Breast epithelium (tissue), 4 donors: Measurements from ENCODE around the gene PXN. TPM values are rescaled to one million over a fixed set of nuclear protein-coding genes. Genes with fewer than 3 reads are reported as not detected.
"Not testable (repeated sequence)": the region's sequence is repeated elsewhere in the genome, so short reads cannot be mapped to it uniquely, and the experiment has no call there.

Source experiments
- DNase-seq, 2 donors: peaks; one replicate each; pipeline ENCODE4 v3.0.0-alpha.2; 2019; ENCODE audit warnings: low spot score in 2 of 2
- H3K27ac ChIP-seq, 2 donors: fragments of 200-600 bp; sonication (generic) in 1 of 2; one replicate each; pipeline ENCODE4 v1.5.1; 2016 to 2019; ENCODE audit warnings: mild to moderate bottlenecking in 1 of 2
- H3K27me3 ChIP-seq, 2 donors: fragments of 200-600 bp; sonication (generic) in 1 of 2; one replicate each; pipeline versions ENCODE4 v1.5.1 to v1.6.0; 2017 to 2019; ENCODE audit warnings: control low read depth in 1 of 2, mild to moderate bottlenecking in 1 of 2
- H3K36me3 ChIP-seq: fragments of 200-600 bp; one replicate; pipeline ENCODE4 v1.5.1; 2019
- H3K4me1 ChIP-seq, 2 donors: fragments of 200-600 bp; sonication (generic); one replicate each; pipeline ENCODE4 v1.5.1; 2016 to 2019; ENCODE audit warnings: control low read depth in 1 of 2
- H3K4me3 ChIP-seq, 3 donors: fragments of 200-600 bp; sonication (generic); 1 replicate in 2 of 3; 2 replicates in 1 of 3; pipeline ENCODE4 v1.5.1; 2016 to 2019; ENCODE audit warnings: mild to moderate bottlenecking in 3 of 3, moderate library complexity in 2 of 3
- H3K9me3 ChIP-seq, 2 donors: fragments of 200-600 bp; sonication (generic) in 1 of 2; one replicate each; pipeline ENCODE4 v1.5.1; 2016 to 2019; ENCODE audit warnings: control low read depth in 1 of 2
- POLR2A ChIP-seq: fragments of 450-650 bp; IDR thresholded peaks from one replicate; pipeline ENCODE4 v1.6.1; 2016; ENCODE audit warnings: antibody characterized with exemption, mild to moderate bottlenecking, moderate library complexity
- POLR2AphosphoS5 ChIP-seq, 3 donors: sonication (generic); formaldehyde crosslinking; IDR thresholded peaks; one replicate each; pipeline ENCODE4 v1.6.1; 2017; ENCODE audit warnings: antibody characterized with exemption in 3 of 3
- intact Hi-C: fragments of 100-400 bp; cut with DNase I; formaldehyde crosslinking; loops from one replicate; pipeline ENCODE4 v1.15.1; 2023; ENCODE audit warnings: low total_unique reads
- total RNA-seq, 3 donors: library from RNA; depleted of rRNA; stranded (reverse); fragments of >200 nt; gene quantifications; one replicate each; pipeline ENCODE4 v1.1.0, GENCODE V29; 2016
- TF ChIP-seq, protein P1 (sequence below), 3 donors: fragments of 450-650 bp; IDR thresholded peaks; one replicate each; pipeline ENCODE4 v1.5.1; 2016 to 2017; ENCODE audit warnings: antibody characterized with exemption in 3 of 3, mild to moderate bottlenecking in 3 of 3, moderate library complexity in 3 of 3

The PXN gene
- total RNA-seq, 3 donors from 2014 or later = 44.8 to 74.1 (median 53.9) TPM

DNA sequence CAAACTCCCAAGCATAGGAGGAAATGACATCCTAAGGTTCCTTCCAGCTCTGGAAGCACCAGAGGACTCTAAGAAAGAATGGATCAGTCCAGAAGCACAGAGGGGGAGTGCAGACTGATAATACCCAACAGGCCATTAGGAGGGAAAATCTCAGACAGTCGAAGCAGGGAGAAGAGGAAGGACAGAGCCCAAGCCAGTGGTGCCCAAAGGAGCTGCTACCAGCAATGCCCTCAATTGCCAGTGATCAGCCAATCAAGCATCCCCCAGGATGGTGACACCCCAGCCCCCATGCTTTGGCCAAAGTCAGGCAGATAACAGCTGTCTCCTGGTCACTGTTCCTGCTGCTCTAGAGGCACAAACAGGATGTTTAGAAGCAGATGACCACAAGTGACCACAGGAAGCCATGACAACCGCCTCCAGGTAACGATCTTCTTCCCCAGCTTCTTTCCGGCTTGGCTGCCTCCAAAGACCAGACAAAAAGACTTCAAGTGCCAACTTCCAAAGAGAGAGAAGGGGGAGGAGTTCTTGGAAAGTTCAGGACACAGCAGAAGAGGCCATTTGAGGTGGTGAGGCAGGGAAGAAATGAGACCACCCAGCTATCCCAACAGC is 16.2 kb downstream of the PXN start:
- peak overlapping the region; percentile 78 to 90 for H3K27ac ChIP-seq
- intact Hi-C loops = no loop called here
- TF ChIP-seq POLR2A (no peak), POLR2AphosphoS5 (IDR thresholded peaks at IDR 0.05) (no peak)
- TF ChIP-seq, protein P1, sequence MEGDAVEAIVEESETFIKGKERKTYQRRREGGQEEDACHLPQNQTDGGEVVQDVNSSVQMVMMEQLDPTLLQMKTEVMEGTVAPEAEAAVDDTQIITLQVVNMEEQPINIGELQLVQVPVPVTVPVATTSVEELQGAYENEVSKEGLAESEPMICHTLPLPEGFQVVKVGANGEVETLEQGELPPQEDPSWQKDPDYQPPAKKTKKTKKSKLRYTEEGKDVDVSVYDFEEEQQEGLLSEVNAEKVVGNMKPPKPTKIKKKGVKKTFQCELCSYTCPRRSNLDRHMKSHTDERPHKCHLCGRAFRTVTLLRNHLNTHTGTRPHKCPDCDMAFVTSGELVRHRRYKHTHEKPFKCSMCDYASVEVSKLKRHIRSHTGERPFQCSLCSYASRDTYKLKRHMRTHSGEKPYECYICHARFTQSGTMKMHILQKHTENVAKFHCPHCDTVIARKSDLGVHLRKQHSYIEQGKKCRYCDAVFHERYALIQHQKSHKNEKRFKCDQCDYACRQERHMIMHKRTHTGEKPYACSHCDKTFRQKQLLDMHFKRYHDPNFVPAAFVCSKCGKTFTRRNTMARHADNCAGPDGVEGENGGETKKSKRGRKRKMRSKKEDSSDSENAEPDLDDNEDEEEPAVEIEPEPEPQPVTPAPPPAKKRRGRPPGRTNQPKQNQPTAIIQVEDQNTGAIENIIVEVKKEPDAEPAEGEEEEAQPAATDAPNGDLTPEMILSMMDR (IDR thresholded peaks at IDR 0.05) = no peak
- peak overlapping the region; percentile 9 to 48 (median 33) for H3K4me3 ChIP-seq
- no peaks in the 10 kb centered on the region for H3K36me3 ChIP-seq
- H3K9me3 ChIP-seq = no peaks in the 10 kb centered on the region
- no peaks in the 10 kb centered on the region for H3K27me3 ChIP-seq
- DNase-seq = no peak
- peaks cover 2 to 12% of the 10 kb centered on the region in 2 donors for H3K4me1 ChIP-seq

DNA sequence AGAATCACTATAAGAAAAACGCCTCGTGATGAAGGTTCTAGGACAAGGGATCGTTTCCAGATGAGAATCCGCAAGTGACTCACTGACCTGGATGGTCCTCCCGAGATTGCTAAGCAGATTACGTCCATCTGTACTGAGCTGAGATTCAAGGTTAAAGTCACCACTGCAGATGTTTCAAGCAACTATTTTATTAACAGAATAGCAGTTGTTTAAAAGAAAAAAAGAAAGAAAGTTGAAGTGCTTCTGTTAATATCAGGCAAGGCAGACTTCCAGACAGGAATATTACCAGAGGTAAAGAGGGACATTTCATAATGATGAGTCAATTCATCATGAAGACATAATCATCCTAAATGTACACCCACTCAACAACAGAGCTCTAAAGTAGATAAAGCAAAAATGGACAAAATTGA is 17.9 kb downstream of the PXN start:
- no peaks in the 10 kb centered on the region for H3K27me3 ChIP-seq
- H3K4me3 ChIP-seq = peak overlapping the region in 1 of 3 donors; percentile 34
- H3K27ac ChIP-seq = peak overlapping the region; percentile 78 to 91
- no peaks in the 10 kb centered on the region for H3K36me3 ChIP-seq
- no peak for TF ChIP-seq POLR2A
- TF ChIP-seq, protein P1 (IDR thresholded peaks at IDR 0.05) = no peak
- no peak for TF ChIP-seq POLR2AphosphoS5 (IDR thresholded peaks at IDR 0.05)
- H3K4me1 ChIP-seq = peaks cover 2 to 12% of the 10 kb centered on the region in 2 donors
- intact Hi-C loops = no loop called here
- no peaks in the 10 kb centered on the region for H3K9me3 ChIP-seq
- no peak for DNase-seq

DNA sequence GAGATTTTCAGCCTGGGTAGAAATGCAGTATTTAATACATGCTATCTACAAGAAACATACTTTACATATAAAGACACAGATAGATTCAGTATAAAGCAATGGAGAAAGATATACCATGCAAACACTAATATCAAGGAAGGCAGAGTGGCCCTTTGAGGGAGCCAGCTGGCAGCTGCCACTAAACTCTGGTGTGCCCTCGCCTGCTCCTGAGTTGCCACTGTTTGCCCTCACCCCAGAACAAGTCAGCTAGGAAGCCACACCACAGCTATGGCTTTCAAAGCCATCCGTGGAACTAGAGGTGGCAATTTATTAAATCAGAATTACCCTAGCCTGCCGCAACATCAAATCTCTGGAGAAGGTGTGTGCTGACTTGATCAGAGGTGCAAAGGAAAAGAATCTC is 18.3 kb downstream of the PXN start:
- Histone ChIP-seq H3K27ac (peak overlapping the region; percentile 78 to 91), H3K36me3 (no peaks in the 10 kb centered on the region), H3K9me3 (no peaks in the 10 kb centered on the region), H3K4me1 (peaks cover 2 to 12% of the 10 kb centered on the region in 2 donors), H3K4me3 (peak overlapping the region in 1 of 3 donors; percentile 34), H3K27me3 (no peaks in the 10 kb centered on the region)
- no peak for DNase-seq
- no peak for TF ChIP-seq POLR2A
- TF ChIP-seq, protein P1 (IDR thresholded peaks at IDR 0.05) = no peak
- TF ChIP-seq POLR2AphosphoS5 (IDR thresholded peaks at IDR 0.05) = no peak
- intact Hi-C loops = no loop called here

DNA sequence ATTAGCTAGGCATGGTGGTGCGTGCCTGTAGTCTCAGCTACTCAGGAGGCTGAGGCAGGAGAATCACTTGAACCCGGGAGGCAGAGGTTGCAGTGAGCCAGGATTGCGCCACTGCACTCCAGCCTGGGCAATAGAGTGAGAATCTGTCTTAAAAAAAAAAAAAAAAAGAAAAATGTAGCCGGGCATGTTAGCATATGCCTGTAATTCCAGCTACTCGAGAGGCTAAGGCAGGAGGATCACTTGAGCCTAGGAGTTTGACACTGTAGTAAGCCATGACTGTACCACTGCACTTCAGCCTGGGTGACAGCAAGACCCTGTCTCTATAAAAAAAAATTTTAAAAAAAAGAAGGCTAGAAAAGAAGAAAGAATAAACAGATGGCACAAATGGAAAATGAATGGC is 18.8 kb downstream of the PXN start:
- DNase-seq, H3K4me3 ChIP-seq, H3K36me3 ChIP-seq, H3K27me3 ChIP-seq, H3K9me3 ChIP-seq, intact Hi-C loops: not testable (repeated sequence)
- peak overlapping the region; percentile 57 to 78 for H3K27ac ChIP-seq
- peaks cover 2 to 12% of the 10 kb centered on the region in 2 donors for H3K4me1 ChIP-seq

DNA sequence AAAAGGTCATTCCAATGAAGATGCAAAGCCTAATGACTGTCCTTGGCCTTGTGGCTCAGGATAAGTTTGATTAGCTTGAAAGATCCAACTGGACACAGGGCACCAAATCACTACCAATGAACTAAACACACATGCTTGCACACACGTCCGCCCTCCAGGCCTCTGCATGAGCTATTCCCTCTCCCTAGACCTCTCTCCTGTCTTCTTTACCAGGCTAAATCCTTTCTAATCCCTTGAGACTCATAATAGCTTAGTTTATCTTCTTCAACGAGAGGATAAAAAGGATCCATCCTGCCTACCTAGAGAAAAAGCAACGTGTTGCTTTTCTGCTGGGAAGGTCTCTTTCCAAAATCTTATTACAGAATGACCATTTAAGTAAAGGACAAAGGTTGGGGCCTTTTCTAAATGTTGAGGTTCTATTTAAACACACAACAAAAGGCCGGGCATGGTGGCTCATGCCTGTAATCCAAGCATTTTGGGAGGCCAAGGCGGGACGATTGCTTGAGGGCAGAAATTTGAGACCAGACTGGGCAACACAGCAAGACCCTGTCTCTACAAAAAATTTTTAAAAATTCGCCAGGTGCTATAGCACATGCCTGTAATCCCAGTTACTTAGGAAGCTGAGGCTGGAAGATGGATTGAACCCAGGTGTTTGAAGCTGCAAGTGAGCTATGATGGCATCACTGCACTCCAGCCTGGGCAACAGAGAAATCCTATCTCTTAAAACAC is 22.4 kb downstream of the PXN start:
- TF ChIP-seq, protein P1 (IDR thresholded peaks at IDR 0.05) = no peak
- TF ChIP-seq POLR2A (no peak), POLR2AphosphoS5 (IDR thresholded peaks at IDR 0.05) (no peak)
- no peaks in the 10 kb centered on the region for H3K36me3 ChIP-seq
- peaks cover 14 to 15% of the 10 kb centered on the region in 2 donors for H3K4me1 ChIP-seq
- H3K9me3 ChIP-seq = no peaks in the 10 kb centered on the region
- no peak for DNase-seq
- H3K27me3 ChIP-seq = no peaks in the 10 kb centered on the region
- H3K4me3 ChIP-seq = no peak overlapping the region
- peak overlapping the region; percentile 56 to 68 for H3K27ac ChIP-seq
- intact Hi-C loops = no loop called here
